GM23338 (cell line): ENCODE results near the gene CCDC149.

Source experiments
- CTCF ChIP-seq, 2 experiments: fragments of 200-600 bp in 1 of 2; sonication (generic) in 1 of 2; conservative IDR thresholded peaks; 2 replicates each; pipeline versions ENCODE4 v1.5.1 to v1.6.1; 2016 to 2017; ENCODE audit warnings: antibody characterized with exemption in 2 of 2, low read depth in 2 of 2, mild to moderate bottlenecking in 2 of 2, moderate library complexity in 1 of 2
- EZH2 ChIP-seq: fragments of 200-600 bp; sonication (generic); IDR thresholded peaks from one replicate; pipeline ENCODE4 v1.8.0; 2017; ENCODE audit warnings: antibody characterized with exemption, mild to moderate bottlenecking, low read depth; ENCODE audit not compliant: unreplicated experiment
- EZH2phosphoT487 ChIP-seq: fragments of 200-600 bp; sonication (generic); IDR thresholded peaks from one replicate; pipeline ENCODE4 v1.8.1; 2018; ENCODE audit warnings: antibody characterized with exemption; ENCODE audit not compliant: unreplicated experiment

- TF ChIP-seq EZH2phosphoT487 (no peak), CTCF (conservative IDR thresholded peaks at IDR 0.05; ENCODE audit: low read depth in 2 of 2) (no peak), EZH2 (no peak)
These were observed 26.2 kb downstream of the CCDC149 start for GRCh38 chr4:24886596-24886995.
